WTC11 (cell line): ENCODE measurements around the gene NEMP1. TPM values are rescaled to one million over a fixed set of nuclear protein-coding genes. Genes with fewer than 3 reads are reported as not detected.
"Not testable (repeated sequence)": the region's sequence is repeated elsewhere in the genome, so short reads cannot be mapped to it uniquely, and the experiment has no call there.

Source experiments
- ATAC-seq: fragments of 200-7000 bp; cut with Tn5 transposase; 2 replicates; pipeline ENCODE4 v1.10.0; 2021; ENCODE audit warnings: mild to moderate bottlenecking, moderate library complexity
- CTCF ChIA-PET: fragments of 300-600 bp; sonication (Branson Sonifier 250); formaldehyde crosslinking; loops from one replicate; lab custom pipeline; 2021; ENCODE audit warnings: antibody characterized with exemption; lab: Charles Lee
- POLR2A ChIA-PET: fragments of 350-600 bp; sonication (Branson Sonifier 250); formaldehyde crosslinking; loops from one replicate; lab custom pipeline; 2021; ENCODE audit warnings: antibody characterized with exemption; lab: Charles Lee
- DNase-seq: peaks from one replicate; pipeline ENCODE4 v3.0.0; 2021; ENCODE audit warnings: low spot score
- H3K27ac Mint-ChIP-seq: 2 replicates; pipeline ENCODE4 v1.8.0; 2021; ENCODE audit warnings: mixed read lengths
- H3K27me3 Mint-ChIP-seq: 2 replicates; pipeline ENCODE4 v1.8.0; 2021; ENCODE audit warnings: low read depth, mild to moderate bottlenecking, moderate library complexity, mixed read lengths
- H3K36me3 Mint-ChIP-seq: 2 replicates; pipeline ENCODE4 v1.8.0; 2021; ENCODE audit warnings: mixed read lengths
- H3K4me1 Mint-ChIP-seq: 2 replicates; pipeline ENCODE4 v1.8.0; 2022; ENCODE audit warnings: mixed read lengths
- H3K4me3 Mint-ChIP-seq: 2 replicates; pipeline ENCODE4 v1.8.0; 2021; ENCODE audit warnings: mild to moderate bottlenecking, moderate library complexity, mixed read lengths
- H3K9me3 Mint-ChIP-seq: 2 replicates; pipeline ENCODE4 v1.8.0; 2021; ENCODE audit warnings: mixed read lengths
- ATF3 ChIP-seq: sonication (generic); formaldehyde crosslinking; conservative IDR thresholded peaks from 2 replicates; pipeline ENCODE4 v1.8.1; 2022; ENCODE audit warnings: mild to moderate bottlenecking, missing genetic modification reagents
- CDX4 ChIP-seq: fragments of 250-450 bp; sonication (Bioruptor Pico); IDR thresholded peaks from 2 replicates; pipeline ENCODE4 v1.9.0; 2021; ENCODE audit warnings: moderate library complexity, mild to moderate bottlenecking, inconsistent platforms, borderline replicate concordance
- E2F1 ChIP-seq: sonication (generic); formaldehyde crosslinking; IDR thresholded peaks from 2 replicates; pipeline ENCODE4 v1.8.0; 2022; ENCODE audit warnings: mild to moderate bottlenecking, missing genetic modification reagents
- ELF4 ChIP-seq: sonication (generic); formaldehyde crosslinking; IDR thresholded peaks from 2 replicates; pipeline ENCODE4 v1.8.1; 2022; ENCODE audit warnings: low read depth, mild to moderate bottlenecking, moderate library complexity, missing genetic modification reagents
- FOXP1 ChIP-seq: sonication (generic); formaldehyde crosslinking; IDR thresholded peaks from 2 replicates; pipeline ENCODE4 v1.8.0; 2022; ENCODE audit warnings: missing genetic modification reagents, mild to moderate bottlenecking, moderate library complexity, borderline replicate concordance
- GTF2I ChIP-seq: fragments of 250-450 bp; sonication (Bioruptor Pico); conservative IDR thresholded peaks from 2 replicates; pipeline ENCODE4 v1.4.0; 2021; ENCODE audit warnings: mild to moderate bottlenecking
- HMGXB4 ChIP-seq: sonication (generic); formaldehyde crosslinking; IDR thresholded peaks from 2 replicates; pipeline ENCODE4 v1.8.1; 2023; ENCODE audit warnings: mild to moderate bottlenecking, moderate library complexity, missing genetic modification reagents
- IRF1 ChIP-seq: sonication (generic); formaldehyde crosslinking; IDR thresholded peaks from 2 replicates; pipeline ENCODE4 v1.8.0; 2023; ENCODE audit warnings: missing genetic modification reagents
- MLX ChIP-seq: sonication (generic); formaldehyde crosslinking; IDR thresholded peaks from 2 replicates; pipeline ENCODE4 v1.8.1; 2023; ENCODE audit warnings: mild to moderate bottlenecking, missing genetic modification reagents, moderate library complexity
- NFE2L1 ChIP-seq: sonication (generic); formaldehyde crosslinking; IDR thresholded peaks from 2 replicates; pipeline ENCODE4 v1.8.1; 2023; ENCODE audit warnings: missing genetic modification reagents
- OVOL2 ChIP-seq: fragments of 250-450 bp; sonication (Bioruptor Pico); IDR thresholded peaks from 2 replicates; pipeline ENCODE4 v1.9.0; 2021; ENCODE audit warnings: mild to moderate bottlenecking, borderline replicate concordance
- SMAD4 ChIP-seq: sonication (generic); formaldehyde crosslinking; IDR thresholded peaks from 2 replicates; pipeline ENCODE4 v1.8.0; 2022; ENCODE audit warnings: mild to moderate bottlenecking, missing genetic modification reagents
- SP1 ChIP-seq: sonication (generic); formaldehyde crosslinking; conservative IDR thresholded peaks from 2 replicates; pipeline ENCODE4 v1.8.1; 2022; ENCODE audit warnings: missing genetic modification reagents
- TEAD4 ChIP-seq: sonication (generic); formaldehyde crosslinking; IDR thresholded peaks from 2 replicates; pipeline ENCODE4 v1.8.0; 2022; ENCODE audit warnings: mild to moderate bottlenecking, missing genetic modification reagents
- ZNF317 ChIP-seq: sonication (generic); formaldehyde crosslinking; IDR thresholded peaks from 2 replicates; pipeline ENCODE4 v1.8.1; 2023; ENCODE audit warnings: low read depth, mild to moderate bottlenecking, moderate library complexity, missing genetic modification reagents, borderline replicate concordance
- ZNF423 ChIP-seq: fragments of 250-450 bp; sonication (Bioruptor Pico); IDR thresholded peaks from 2 replicates; pipeline ENCODE4 v2.1.2; 2022; ENCODE audit warnings: mild to moderate bottlenecking, moderate library complexity
- ZNF425 ChIP-seq: fragments of 250-450 bp; sonication (Bioruptor Pico); conservative IDR thresholded peaks from 2 replicates; pipeline ENCODE4 v1.9.0; 2021; ENCODE audit warnings: mild to moderate bottlenecking
- ZNF532 ChIP-seq: fragments of 250-450 bp; sonication (Bioruptor Pico); IDR thresholded peaks from 2 replicates; pipeline ENCODE4 v1.9.0; 2021; ENCODE audit warnings: mild to moderate bottlenecking, borderline replicate concordance
- ZNF671 ChIP-seq: fragments of 250-450 bp; sonication (Bioruptor Pico); IDR thresholded peaks from 2 replicates; pipeline ENCODE4 v1.8.0; 2021; ENCODE audit warnings: mild to moderate bottlenecking
- total RNA-seq: library from RNA; stranded (reverse); gene quantifications from 3 replicates; pipeline ENCODE4 v1.2.3, GENCODE V29; 2021

The NEMP1 gene
- total RNA-seq, 1 experiment from 2014 or later = 41.9 TPM

- ChIA-PET CTCF (interaction anchor here (1.3 to 2.0 kb wide), 4 partner anchors 24 to 102 kb away, joined by 4 to 8 read pairs (median 6); no protein-coding TSS in a partner anchor), POLR2A (no interaction called here)
- peaks cover 3% of the 10 kb centered on the region; the same call in 1 of the 2 replicates for H3K27me3 Mint-ChIP-seq
- H3K9me3 Mint-ChIP-seq = no peaks in the 10 kb centered on the region
- no peak overlapping the region for H3K27ac Mint-ChIP-seq
- peaks cover 8% of the 10 kb centered on the region for H3K4me1 Mint-ChIP-seq
- no peak for DNase-seq
- H3K4me3 Mint-ChIP-seq = no peak overlapping the region
- no peaks in the 10 kb centered on the region for H3K36me3 Mint-ChIP-seq
- TF ChIP-seq NFE2L1 (CRISPR knock-in tag) (no peak), GTF2I (no peak), MLX (CRISPR knock-in tag) (no peak), ZNF532 (CRISPR knock-in tag) (no peak), IRF1 (no peak), HMGXB4 (no peak), ZNF317 (CRISPR knock-in tag) (no peak)
- TF ChIP-seq, all 79 proteins: peak for 0
- no peak for ATAC-seq
Measured at GRCh38 chr12:57025196-57025595, 53.4 kb downstream of the NEMP1 start.

GRCh38 chr12:57022324-57022723 lies 56.3 kb downstream of the NEMP1 start:
- DNase-seq, H3K27ac Mint-ChIP-seq, POLR2A ChIA-PET, H3K4me3 Mint-ChIP-seq, H3K27me3 Mint-ChIP-seq, H3K4me1 Mint-ChIP-seq, H3K9me3 Mint-ChIP-seq, ATAC-seq, H3K36me3 Mint-ChIP-seq: not testable (repeated sequence)
- CTCF ChIA-PET = interaction anchor here (1.1 kb wide), 1 partner anchor 9 kb away, joined by 4 read pairs; no protein-coding TSS in a partner anchor

GRCh38 chr12:57019983-57020719 lies 58.4 kb downstream of the NEMP1 start:
- H3K27me3 Mint-ChIP-seq = no peaks in the 10 kb centered on the region
- no peaks in the 10 kb centered on the region for H3K9me3 Mint-ChIP-seq
- H3K4me3 Mint-ChIP-seq = no peak overlapping the region
- no peaks in the 10 kb centered on the region for H3K36me3 Mint-ChIP-seq
- no peak for DNase-seq
- no peak for ATAC-seq
- H3K4me1 Mint-ChIP-seq = peaks cover 3% of the 10 kb centered on the region; the same call in 1 of the 2 replicates
- no peak overlapping the region for H3K27ac Mint-ChIP-seq
- POLR2A ChIA-PET = no interaction called here
- CTCF ChIA-PET = interaction anchor here (1.3 to 4.4 kb wide), 3 partner anchors 12 to 92 kb away, joined by 4 to 22 read pairs (median 5); partner anchors contain the start of gene STAT6
- TF ChIP-seq CDX4 (CRISPR knock-in tag) (no peak), ZNF423 (CRISPR knock-in tag) (no peak), FOXP1 (CRISPR knock-in tag) (no peak), ELF4 (CRISPR knock-in tag) (no peak), ZNF671 (CRISPR knock-in tag) (no peak), SP1 (CRISPR knock-in tag) (no peak), E2F1 (no peak), ZNF425 (CRISPR knock-in tag) (no peak), ATF3 (CRISPR knock-in tag) (no peak), OVOL2 (no peak), TEAD4 (CRISPR knock-in tag) (no peak), SMAD4 (CRISPR knock-in tag) (no peak)
